GM19468 (cell line): Measurements from ENCODE around the gene CFAP97D2.
A peak's percentile ranks its signal among the peaks of the same experiment; 100 is the strongest.
"Not testable (repeated sequence)": the region's sequence is repeated elsewhere in the genome, so short reads cannot be mapped to it uniquely, and the experiment has no call there.

ENCODE experiments used
- ATAC-seq: cut with Tn5 transposase; IDR thresholded peaks from one replicate; pipeline ENCODE4 v1.9.1; 2021; ENCODE audit warnings: mild to moderate bottlenecking, moderate library complexity, moderate number of reproducible peaks; ENCODE audit not compliant: unreplicated experiment; ENCODE audit errors: extremely low read depth

Gene CFAP97D2

DNA sequence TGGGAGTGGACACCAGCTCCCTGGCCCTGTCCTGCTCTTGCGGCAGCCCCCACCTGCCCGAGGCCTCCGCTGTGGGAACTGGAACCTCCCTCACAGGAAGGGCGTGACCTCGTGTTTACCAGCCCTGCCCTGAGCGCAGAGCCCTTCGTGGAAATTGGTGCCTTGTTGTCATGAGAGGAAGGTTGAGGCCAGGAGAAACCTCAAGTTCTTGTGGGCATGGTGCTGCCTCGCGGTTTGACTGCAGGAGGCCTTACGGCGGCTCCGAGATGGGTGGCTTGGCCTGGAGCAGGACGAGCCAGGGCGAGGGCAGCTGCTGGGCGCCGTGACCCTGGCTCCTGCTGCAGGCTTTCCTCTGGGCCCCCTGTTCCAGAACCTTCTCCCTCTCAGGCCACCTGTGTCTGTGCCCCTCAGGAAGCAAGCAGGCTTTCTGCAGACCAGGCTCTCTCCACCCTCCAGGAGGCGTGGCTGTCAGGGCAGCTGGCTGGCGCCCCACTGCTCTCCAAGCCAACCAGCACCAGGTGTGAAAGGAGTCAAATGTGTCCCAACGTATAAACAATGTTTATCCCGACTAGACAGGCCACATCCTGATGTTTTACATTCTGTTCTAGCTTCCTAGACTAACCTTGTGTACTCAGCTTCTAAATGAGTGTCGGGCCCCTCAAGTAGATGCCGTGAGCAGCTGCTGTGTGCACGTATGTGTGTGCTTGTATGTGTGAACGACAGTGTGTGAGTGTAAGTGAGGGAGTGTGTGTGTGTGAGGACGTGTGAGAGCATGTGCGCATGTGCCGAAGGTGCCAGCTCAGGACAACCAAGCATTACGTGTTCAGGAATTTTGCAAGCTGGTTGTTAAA is 36.2 kb upstream of the CFAP97D2 start:
- ATAC-seq = no peak

DNA sequence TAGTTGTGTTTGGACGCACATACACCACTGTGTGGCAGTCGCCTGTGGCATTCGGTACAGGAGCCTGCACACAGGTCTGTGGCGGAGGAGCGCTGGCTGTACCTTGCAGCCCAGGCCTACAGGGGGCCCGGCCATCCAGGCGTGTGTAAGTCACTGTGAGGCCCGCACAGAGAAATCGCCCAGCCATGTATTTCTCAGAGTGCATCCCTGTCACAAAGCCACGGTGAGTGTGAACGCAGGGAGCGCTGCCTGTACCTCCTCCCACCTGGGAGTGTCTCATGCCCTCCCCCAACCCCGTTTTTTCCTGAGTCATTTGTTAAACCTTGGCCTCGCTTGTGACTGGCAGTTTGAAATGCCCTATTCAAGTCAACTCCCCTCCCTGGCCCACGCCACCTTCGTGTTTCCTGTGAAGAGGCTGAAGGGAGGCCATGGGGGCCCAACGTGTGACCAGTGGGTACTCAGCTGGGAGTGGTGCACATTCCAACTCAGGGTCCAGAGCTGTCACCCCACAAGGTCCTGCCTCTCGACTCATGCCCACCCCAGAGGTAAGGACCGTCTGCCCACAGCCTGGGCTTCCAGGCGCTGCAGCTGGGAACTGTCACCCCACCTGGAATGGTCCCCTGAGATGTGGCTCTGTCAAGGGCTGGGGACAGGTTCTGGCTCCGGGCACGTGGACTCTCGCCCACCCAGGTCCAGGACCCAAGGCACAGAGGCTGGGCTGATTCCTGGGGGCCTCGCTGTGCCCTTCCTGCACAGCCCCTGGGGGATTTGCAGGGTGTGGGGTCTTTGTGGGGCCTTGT is 35.1 kb upstream of the CFAP97D2 start:
- peak; percentile 32 for ATAC-seq

DNA sequence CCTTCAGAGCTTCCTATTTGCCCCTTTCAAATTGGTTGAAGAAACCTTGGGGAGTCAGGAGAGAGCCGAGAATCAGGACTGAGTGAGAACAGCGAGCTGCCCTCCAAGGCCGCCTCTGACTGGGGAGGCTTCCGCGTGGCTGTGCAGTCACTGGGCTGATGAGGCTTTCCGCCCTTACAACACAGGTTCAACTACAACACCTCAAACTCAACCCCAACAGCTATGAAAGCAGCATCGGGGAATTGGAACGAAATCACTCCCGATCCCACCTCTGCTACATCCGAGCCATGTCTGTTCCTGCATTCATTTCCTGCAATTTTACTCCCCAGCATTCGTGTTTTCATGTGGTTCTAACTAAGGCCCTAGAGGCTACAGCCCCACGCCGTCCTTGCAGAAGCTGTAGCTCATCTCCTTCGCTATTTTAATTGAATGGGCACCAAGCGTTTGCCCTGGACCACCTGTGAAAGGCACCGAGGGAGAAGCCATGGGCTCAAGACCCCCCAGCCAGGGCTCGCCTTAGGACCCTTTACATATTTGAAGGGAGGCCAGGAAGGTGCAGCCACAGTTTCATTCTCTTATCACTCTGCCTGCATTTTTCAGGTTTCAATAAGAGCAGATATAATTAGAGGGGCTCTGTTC is 34.3 kb upstream of the CFAP97D2 start:
- ATAC-seq = no peak

DNA sequence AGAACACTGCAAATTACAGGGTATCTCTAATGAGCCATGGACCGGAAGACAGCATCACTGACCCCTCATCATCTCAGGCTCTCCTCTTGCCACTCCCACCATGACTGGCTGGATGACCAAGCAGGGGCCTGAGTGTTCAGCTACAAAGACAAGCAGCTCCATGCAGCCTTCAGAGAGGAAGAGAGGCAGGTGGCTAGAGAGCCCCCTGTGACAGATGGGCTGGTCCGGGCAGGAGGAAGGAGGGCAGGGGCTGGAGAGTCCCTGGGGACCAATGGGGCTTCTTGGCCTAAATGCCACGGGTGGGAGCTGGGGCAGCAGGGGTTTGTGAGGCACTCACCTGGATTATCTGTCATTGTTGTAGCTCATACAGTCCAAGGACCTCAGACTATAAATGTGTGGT is 33.8 kb upstream of the CFAP97D2 start:
- no peak for ATAC-seq

DNA sequence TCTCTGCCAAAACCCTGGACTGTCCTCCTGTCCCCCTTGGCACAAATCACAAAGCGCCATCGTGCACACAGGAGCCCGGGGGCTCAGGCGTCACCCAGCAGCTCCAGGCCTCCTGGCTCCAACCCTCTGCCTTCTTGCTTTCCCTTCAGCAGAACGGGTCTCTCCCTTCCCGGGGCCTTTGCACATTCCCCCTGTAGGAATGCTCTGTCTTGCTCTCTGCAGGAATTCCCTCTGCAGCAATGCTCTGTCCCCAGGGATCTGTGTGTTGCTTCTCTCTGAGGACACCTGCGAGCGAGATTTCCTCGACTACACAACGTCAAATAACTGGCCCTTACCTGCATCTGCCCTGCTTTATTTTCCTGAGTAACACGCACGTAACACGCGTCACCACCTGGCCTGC is 33.3 kb upstream of the CFAP97D2 start:
- no peak for ATAC-seq

DNA sequence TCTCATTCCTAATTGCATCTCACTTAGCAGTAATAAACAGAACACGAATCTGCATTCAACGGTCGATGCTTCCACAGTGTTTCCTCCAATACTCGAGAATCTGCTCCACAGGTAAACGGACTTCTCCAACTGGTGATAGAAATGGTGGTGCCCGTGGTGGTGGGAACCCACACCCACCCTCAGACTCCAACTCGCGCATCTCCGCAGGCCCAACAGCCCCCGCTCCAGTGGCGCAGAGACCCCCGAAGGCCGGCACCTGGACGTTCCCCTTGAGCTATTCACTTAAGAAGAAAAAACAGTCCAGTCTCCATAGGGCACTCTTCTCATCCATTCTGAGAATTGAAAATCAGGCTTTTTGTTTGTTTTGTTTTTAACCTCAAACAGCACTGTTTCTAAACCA is 32.9 kb upstream of the CFAP97D2 start:
- no peak for ATAC-seq

DNA sequence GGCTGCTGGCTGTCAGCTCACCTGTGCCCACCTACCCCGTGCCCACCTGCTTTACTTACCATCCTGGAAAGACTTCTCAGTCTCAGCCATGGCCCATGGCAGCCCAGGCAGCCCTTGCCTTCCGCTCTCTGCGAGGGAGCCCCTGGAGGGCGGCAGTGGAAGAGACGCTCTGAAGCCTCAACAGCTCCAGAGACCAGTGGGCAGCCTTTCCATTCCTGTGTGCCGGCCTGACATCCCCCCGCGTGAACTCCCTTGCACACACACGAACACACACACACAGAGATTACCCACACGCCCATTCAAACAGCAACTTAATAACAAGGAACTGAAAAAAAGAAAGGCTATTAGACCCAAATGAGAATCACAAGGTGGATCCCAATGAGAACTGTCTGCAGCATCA is 32.4 kb upstream of the CFAP97D2 start:
- no peak for ATAC-seq

DNA sequence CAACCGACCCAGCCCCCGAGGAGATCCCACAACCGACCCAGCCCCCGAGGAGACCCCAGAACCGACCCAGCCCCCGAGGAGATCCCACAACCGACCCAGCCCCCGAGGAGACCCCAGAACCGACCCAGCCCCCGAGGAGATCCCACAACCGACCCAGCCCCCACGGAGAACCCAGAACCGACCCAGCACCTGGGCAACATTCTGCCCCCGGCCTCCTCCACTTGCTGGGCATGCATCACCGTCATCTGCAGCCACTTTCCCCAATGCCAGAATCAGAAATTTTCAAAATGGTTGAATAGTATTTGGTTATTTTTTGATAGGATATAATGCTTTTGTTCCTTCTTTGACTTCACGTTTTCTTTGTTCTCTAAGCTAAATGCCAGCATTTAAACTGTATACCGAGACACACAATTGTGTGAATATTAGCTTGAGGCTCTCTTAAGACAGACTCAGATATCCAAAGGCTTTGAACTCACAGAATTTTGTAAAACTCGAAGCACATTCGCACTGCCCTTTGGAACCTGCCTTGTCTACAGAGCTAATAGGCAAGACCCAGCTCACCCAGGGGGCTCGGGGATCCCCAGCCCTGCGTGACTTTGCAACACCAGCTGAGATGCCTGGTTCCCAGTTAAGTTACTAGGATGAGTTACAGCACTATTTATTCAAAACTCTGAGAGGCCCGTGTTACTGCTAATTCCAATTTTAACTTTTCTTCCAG is 31.1 kb upstream of the CFAP97D2 start:
- no peak for ATAC-seq

DNA sequence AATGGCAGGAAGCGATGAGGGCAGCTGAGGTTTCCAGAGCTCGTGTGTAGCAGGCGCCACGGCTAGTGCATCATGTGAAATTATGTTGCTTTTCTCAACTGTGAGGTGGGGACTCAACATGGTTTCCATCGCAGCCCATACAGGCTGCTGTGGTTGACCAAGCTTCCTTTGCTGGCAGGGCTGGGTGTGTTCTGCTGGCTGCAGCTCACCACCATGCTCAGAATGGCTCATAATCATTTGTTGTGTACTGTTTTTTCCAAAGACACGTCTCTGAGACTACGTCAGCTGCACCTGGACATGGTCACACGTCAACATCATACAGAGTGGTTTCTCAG is 30.6 kb upstream of the CFAP97D2 start:
- peak; percentile 59 for ATAC-seq

DNA sequence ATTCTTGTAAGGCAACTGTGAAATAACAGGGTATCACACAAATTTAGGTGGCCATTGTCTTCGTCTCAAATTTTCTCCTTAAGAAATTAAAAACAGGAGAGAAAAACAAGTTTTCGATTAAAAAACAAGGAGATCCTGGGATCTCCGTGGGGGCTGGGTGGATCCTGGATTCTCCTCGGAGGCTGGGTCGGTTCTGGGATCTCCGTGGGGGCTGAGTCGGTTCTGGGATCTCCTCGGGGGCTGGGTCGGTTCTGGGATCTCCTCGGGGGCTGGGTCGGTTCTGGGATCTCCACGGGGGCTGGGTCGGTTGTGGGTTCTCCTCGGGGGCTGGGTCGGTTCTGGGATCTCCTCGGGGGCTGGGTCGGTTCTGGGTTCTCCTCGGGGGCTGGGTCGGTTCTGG is 30.2 kb upstream of the CFAP97D2 start:
- ATAC-seq = not testable (repeated sequence)

DNA sequence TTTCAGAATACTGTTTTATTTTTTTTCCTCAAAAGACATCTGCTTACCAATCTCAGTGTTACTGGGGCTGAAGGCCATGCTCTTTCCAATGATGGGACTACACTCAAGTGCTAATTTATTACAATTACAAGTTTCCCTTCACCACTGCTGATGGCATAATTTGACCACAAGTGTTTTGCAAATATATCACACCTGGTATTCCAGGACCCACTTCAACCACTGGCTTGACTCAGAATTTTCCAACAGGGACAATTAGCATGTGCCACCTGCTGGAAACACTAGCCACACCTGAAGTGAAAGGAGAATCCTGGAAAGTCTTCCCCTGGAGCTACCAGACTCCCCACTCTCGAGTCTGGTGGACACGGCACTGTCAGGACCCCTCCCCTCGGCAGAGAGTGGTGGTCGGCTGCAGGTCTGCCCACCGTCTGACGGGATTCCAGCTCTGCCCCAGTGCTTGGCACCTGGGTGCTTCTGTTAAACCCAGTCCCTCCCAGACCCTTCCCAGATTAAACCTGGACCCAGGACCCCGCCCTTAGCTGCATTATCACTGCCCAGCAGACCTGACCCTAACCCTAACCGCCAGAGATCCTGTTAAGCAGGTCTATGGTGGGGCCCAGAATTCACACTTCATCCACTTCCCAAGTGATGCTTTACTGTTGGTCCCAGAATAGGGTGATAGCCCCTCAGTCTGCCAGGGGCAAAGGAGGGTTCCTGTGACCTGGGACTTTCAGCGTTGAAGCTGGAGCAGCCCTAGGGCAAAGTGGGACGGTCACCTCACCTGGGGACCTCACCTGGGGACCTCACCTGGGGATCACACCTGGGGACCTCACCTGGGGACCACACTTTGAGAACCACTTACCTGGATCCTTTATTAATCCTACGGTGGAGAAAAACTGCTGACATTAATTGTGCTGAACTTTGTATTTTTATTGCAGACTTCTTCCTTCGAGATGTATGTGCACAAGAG is 29.0 kb upstream of the CFAP97D2 start:
- no peak for ATAC-seq

DNA sequence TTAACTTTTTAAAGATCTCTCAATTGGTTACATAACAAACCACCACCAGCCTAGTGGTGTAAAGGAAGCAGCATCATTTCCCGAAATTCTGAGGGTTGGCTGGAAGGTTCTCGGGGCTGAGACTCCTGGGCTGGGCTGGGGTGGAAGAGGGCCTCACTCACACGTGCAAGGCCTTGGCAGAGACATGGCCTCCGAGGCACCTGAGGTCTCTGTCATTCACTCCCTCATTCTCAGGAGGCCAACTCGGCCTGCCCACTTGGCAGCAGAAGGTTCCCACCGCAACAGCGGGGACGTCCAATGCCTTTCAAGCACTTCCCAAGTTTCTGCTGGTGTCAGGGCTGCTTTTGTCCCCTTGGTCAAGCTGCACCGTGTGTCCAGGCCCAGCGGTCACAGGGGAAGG is 28.0 kb upstream of the CFAP97D2 start:
- no peak for ATAC-seq

DNA sequence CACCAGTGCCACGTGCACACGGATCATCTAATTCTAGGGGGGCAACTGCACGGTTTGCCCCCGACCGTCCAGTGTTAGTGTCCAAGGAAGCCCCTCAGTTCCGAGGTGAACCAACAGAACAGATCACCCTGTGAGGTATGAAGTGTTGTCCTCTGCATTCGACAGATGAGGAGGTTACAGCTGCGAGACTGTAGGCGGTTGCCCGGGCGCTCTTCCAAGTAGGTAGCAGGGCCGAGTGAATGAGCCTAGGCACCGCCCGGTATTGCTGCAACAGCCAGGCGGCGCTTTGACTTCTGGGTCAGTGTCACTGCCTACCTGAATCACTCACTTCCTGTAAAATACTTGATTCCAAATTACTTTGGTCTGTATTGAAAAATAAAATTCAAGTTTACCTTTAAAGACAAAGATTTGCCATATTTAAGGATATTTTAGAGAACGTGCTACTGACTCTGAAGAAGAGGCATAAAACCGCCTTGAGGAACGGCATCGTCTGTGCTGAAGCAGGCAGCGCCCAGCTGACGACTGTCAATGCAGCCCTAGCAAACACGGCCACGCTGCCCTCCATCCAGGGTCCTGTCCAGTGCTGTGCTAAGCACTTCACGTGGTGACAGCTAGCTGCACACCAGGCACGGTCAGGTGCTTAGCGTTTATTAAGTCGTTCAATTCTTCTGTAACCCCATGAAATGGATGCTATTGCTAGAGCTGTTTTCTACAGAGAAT is 27.3 kb upstream of the CFAP97D2 start:
- no peak for ATAC-seq

DNA sequence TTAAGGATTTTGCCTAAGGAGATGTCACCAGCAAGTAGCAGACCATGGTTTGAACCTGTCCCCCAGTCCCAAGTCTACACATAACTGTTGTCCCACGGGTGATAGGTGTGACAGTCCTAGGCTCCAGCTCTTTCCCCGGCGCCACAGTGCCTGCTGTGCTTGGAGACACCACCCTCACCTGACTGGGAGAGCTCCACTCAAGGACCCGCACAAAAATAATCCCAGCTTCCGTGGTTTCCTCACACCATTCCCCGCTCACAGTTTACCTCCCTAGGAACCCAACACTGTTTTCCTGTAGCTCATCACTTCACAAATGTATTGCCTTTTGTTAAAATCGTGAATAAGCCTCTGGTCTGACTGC is 26.8 kb upstream of the CFAP97D2 start:
- ATAC-seq = no peak

DNA sequence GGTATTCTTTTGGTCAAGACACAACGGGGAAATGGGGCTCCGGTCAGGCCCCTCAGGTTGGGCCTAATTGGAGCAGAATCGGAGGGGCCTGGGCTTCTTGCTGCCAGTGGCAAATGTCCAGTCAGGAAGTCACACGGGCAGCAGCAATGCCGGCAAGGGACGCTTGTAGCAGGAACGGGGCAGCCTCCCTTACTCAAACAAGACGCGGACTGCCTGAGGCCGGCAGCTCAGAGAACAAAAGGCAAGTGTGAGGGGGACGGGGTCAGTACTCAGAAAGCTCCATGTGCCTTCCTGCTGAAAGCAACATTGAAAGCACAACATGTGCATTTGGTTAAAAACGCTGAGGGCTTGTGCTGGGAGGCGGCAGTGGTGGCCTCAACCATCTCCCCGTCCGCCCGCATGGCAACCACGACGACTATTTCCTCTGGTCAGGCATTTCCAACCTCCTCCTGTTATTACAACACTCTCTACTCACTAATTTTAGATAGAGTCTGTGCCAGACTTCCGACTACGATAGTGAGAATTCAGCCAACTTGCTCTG is 26.2 kb upstream of the CFAP97D2 start:
- ATAC-seq = no peak

DNA sequence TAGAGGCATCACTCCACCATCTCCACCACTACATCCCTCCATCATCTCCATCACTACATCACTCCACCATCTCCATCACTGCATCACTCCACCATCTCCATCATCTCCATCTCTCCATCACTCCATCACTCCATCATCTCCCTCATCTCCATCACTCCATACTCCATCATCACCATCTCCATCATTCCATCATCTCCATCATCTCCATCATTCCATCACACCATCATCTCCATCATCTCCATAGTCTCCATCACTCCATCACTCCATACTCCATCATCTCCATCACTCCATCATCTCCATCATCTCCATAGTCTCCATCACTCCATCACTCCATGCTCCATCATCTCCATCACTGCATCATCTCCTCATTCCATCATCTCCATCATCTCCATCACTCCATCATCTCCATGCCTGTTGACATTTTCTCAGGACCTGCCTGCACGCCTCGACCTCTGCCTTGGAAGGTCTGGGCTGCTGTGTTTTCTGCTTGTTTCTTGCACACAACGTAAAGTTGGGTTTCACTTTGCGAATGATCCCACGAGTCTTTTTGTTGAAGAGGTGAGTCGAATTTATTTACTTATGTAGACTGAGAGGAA is 25.5 kb upstream of the CFAP97D2 start:
- no peak for ATAC-seq

DNA sequence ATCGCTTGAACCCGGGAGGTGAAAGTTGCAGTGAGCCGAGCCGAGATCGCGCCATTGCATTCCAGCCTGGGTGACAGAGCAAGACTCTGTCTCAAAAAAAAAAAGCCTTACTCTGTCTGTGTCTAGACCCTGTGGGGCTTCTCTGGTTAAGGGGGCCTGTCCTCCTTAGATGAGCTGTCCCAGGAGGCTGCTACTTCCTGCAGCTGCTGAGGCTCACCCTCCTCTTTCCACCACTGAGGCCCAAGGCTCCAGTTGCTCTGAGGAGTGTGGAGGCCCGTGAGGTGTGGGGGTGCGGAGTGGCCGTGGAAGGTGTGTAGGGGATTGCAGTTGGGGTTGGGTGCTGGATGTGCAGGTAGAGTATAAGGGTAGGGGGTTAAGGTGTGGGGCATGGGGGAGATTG is 24.6 kb upstream of the CFAP97D2 start:
- ATAC-seq = no peak

DNA sequence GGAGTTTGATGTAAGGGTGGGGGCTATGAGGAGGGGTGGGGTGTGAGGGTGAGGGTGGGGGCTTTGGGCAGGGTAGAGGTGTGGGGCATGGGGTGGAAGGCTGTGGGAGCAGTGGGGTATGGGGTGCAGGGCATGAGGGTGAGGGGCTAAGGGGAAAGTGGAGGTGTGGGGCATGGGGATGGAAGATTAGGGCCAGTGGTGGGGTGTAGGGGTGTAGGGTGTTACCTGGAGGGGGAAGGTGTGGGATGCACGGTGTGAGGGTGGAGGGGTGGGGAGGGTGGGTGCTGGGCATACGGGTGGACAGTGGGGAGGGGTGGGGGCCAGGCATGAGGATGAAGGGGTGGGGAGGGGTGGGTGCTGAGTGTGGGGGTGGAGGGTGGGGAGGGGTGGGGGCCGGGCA is 23.7 kb upstream of the CFAP97D2 start:
- no peak for ATAC-seq
